GM12864 (cell line): ENCODE data around the gene SYNPO2L.

Experiments
- DNase-seq: peaks from one replicate; pipeline ENCODE4 v3.0.0-alpha.2; 2011; ENCODE audit warnings: low read depth
- H3K4me3 ChIP-seq: 2 replicates; pipeline ENCODE4 v1.5.1; 2011; ENCODE audit warnings: mild to moderate bottlenecking, low read depth, low read length, control low read depth
- CTCF ChIP-seq: IDR thresholded peaks from 2 replicates; pipeline ENCODE4 v1.5.1; 2011; ENCODE audit warnings: low read depth, mild to moderate bottlenecking, moderate library complexity, low read length, control low read depth, inconsistent platforms; ENCODE audit errors: missing control alignments

Gene SYNPO2L

GRCh38 chr10:73609116-73609515 lies 46.7 kb downstream of the SYNPO2L start:
- H3K4me3 ChIP-seq, result no peak overlapping the region
- DNase-seq, result no peak
- no peak for TF ChIP-seq CTCF

- TF ChIP-seq CTCF, result no peak
- no peak for DNase-seq
- H3K4me3 ChIP-seq, result no peak overlapping the region
These were observed 54.3 kb downstream of the SYNPO2L start for GRCh38 chr10:73601486-73601921.

- no peak overlapping the region for H3K4me3 ChIP-seq
- TF ChIP-seq CTCF, result no peak
- no peak for DNase-seq
These were observed 58.5 kb downstream of the SYNPO2L start for GRCh38 chr10:73597346-73597745.
